KMS-11 (cell line): ENCODE data around the gene MID1.

Experiments used
- H2AFZ ChIP-seq: fragments of 200-600 bp; sonication (generic); 2 replicates; pipeline ENCODE4 v1.6.1; 2016; ENCODE audit warnings: antibody characterized with exemption, mixed run types, low read depth
- H3K27ac ChIP-seq: fragments of 200-600 bp; sonication (generic); 2 replicates; pipeline ENCODE4 v1.6.1; 2016; ENCODE audit warnings: mild to moderate bottlenecking, mixed run types
- H3K27me3 ChIP-seq: fragments of 200-600 bp; sonication (generic); 2 replicates; pipeline ENCODE4 v1.6.1; 2017; ENCODE audit warnings: mild to moderate bottlenecking, low read depth, mixed run types, moderate library complexity; ENCODE audit not compliant: insufficient read depth
- H3K36me3 ChIP-seq: fragments of 200-600 bp; sonication (generic); 2 replicates; pipeline ENCODE4 v1.6.1; 2017; ENCODE audit warnings: mild to moderate bottlenecking, mixed run types; ENCODE audit not compliant: insufficient read depth
- H3K4me1 ChIP-seq: fragments of 200-600 bp; sonication (generic); 2 replicates; pipeline ENCODE4 v1.6.1; 2016; ENCODE audit warnings: mild to moderate bottlenecking, low read depth, mixed run types; ENCODE audit not compliant: poor library complexity, severe bottlenecking
- H3K4me2 ChIP-seq: fragments of 200-600 bp; sonication (generic); 2 replicates; pipeline ENCODE4 v1.7.0; 2016; ENCODE audit warnings: mild to moderate bottlenecking, mixed run types
- H3K4me3 ChIP-seq: fragments of 200-600 bp; sonication (generic); IDR thresholded peaks from 2 replicates; pipeline ENCODE4 v1.6.1; 2017; ENCODE audit warnings: low read depth, low read length, mixed read lengths; ENCODE audit not compliant: insufficient read depth
- H3K79me2 ChIP-seq: fragments of 200-600 bp; sonication (generic); 2 replicates; pipeline ENCODE4 v1.6.1; 2016; ENCODE audit warnings: low read depth, mixed run types; ENCODE audit not compliant: insufficient read depth
- H3K9ac ChIP-seq: fragments of 200-600 bp; sonication (generic); 2 replicates; pipeline ENCODE4 v1.6.1; 2016; ENCODE audit warnings: mild to moderate bottlenecking, mixed run types
- H4K20me1 ChIP-seq: fragments of 200-600 bp; sonication (generic); 2 replicates; pipeline ENCODE4 v1.6.1; 2016; ENCODE audit warnings: mild to moderate bottlenecking, mixed run types; ENCODE audit not compliant: insufficient read depth
- CTCF ChIP-seq: fragments of 200-600 bp; sonication (generic); conservative IDR thresholded peaks from 2 replicates; pipeline ENCODE4 v1.6.1; 2017; ENCODE audit warnings: low read depth, mild to moderate bottlenecking, antibody characterized with exemption, low read length, moderate library complexity, mixed read lengths

MID1 gene

GRCh38 chrX:10525381-10526120, 94.8 kb downstream of the MID1 start:
- no peak overlapping the region for H3K4me2 ChIP-seq
- no peaks in the 10 kb centered on the region for H3K36me3 ChIP-seq
- H3K9ac ChIP-seq: no peak overlapping the region
- H3K79me2 ChIP-seq: no peaks in the 10 kb centered on the region
- no peak overlapping the region for H2AFZ ChIP-seq
- H3K4me1 ChIP-seq: no peaks in the 10 kb centered on the region
- no peaks in the 10 kb centered on the region for H4K20me1 ChIP-seq
- no peak overlapping the region for H3K27ac ChIP-seq
- H3K4me3 ChIP-seq: no peak overlapping the region
- TF ChIP-seq CTCF: no peak
- no peaks in the 10 kb centered on the region for H3K27me3 ChIP-seq

GRCh38 chrX:10524578-10524977, 95.8 kb downstream of the MID1 start:
- no peaks in the 10 kb centered on the region for H4K20me1 ChIP-seq
- H3K27ac ChIP-seq: no peak overlapping the region
- H3K4me3 ChIP-seq: no peak overlapping the region
- H2AFZ ChIP-seq: no peak overlapping the region
- no peaks in the 10 kb centered on the region for H3K4me1 ChIP-seq
- H3K36me3 ChIP-seq: no peaks in the 10 kb centered on the region
- no peaks in the 10 kb centered on the region for H3K27me3 ChIP-seq
- H3K4me2 ChIP-seq: no peak overlapping the region
- TF ChIP-seq CTCF: no peak
- no peaks in the 10 kb centered on the region for H3K79me2 ChIP-seq
- no peak overlapping the region for H3K9ac ChIP-seq

- Histone ChIP-seq H3K4me3 (no peak overlapping the region), H3K79me2 (no peaks in the 10 kb centered on the region), H3K4me1 (no peaks in the 10 kb centered on the region), H4K20me1 (no peaks in the 10 kb centered on the region), H3K27ac (no peak overlapping the region), H3K27me3 (no peaks in the 10 kb centered on the region), H3K4me2 (no peak overlapping the region), H2AFZ (no peak overlapping the region), H3K9ac (no peak overlapping the region), H3K36me3 (no peaks in the 10 kb centered on the region)
- no peak for TF ChIP-seq CTCF
Observed at GRCh38 chrX:10519761-10520160, 100.6 kb downstream of the MID1 start.

GRCh38 chrX:10519278-10519677, 101.1 kb downstream of the MID1 start:
- Histone ChIP-seq H3K4me2 (no peak overlapping the region), H4K20me1 (no peaks in the 10 kb centered on the region), H3K79me2 (no peaks in the 10 kb centered on the region), H3K4me3 (no peak overlapping the region), H3K9ac (no peak overlapping the region), H2AFZ (no peak overlapping the region), H3K36me3 (no peaks in the 10 kb centered on the region), H3K27ac (no peak overlapping the region), H3K27me3 (no peaks in the 10 kb centered on the region), H3K4me1 (no peaks in the 10 kb centered on the region)
- TF ChIP-seq CTCF: no peak
